Calu3 (cell line): ENCODE data around the gene BGLAP. TPM values are rescaled to one million over a fixed set of nuclear protein-coding genes. Genes with fewer than 3 reads are reported as not detected.
A peak's percentile ranks its signal among the peaks of the same experiment; 100 is the strongest.

ENCODE experiments used
- BruUV-seq: library from RNA; stranded (reverse); fragments of 400-500 nt; replicated peaks from 2 replicates; lab custom pipeline; 2021; lab: Mats Ljungman, UMichigan
- CTCF ChIA-PET: fragments of 300-600 bp; sonication (Branson Sonifier 250); formaldehyde crosslinking; loops from one replicate; lab custom pipeline; 2022; ENCODE audit warnings: antibody characterized with exemption; lab: Charles Lee
- DNase-seq: peaks from one replicate; pipeline ENCODE4 v3.0.0; 2022
- H3K27ac Mint-ChIP-seq: one replicate; pipeline ENCODE4 v1.8.0; 2022; ENCODE audit warnings: mixed read lengths; ENCODE audit not compliant: unreplicated experiment
- H3K27me3 Mint-ChIP-seq: one replicate; pipeline ENCODE4 v1.8.0; 2022; ENCODE audit warnings: mixed read lengths; ENCODE audit not compliant: unreplicated experiment
- H3K36me3 Mint-ChIP-seq: one replicate; pipeline ENCODE4 v1.8.0; 2022; ENCODE audit warnings: mild to moderate bottlenecking, moderate library complexity, mixed read lengths; ENCODE audit not compliant: insufficient read depth, unreplicated experiment
- H3K4me1 Mint-ChIP-seq: one replicate; pipeline ENCODE4 v1.8.0; 2022; ENCODE audit warnings: mild to moderate bottlenecking, low read depth, mixed read lengths; ENCODE audit not compliant: unreplicated experiment
- H3K4me3 Mint-ChIP-seq: one replicate; pipeline ENCODE4 v1.8.0; 2022; ENCODE audit warnings: mild to moderate bottlenecking, low read depth, moderate library complexity, mixed read lengths; ENCODE audit not compliant: unreplicated experiment
- H3K9me3 Mint-ChIP-seq: one replicate; pipeline ENCODE4 v1.8.0; 2022; ENCODE audit warnings: low read depth, mixed read lengths; ENCODE audit not compliant: unreplicated experiment
- CTCF ChIP-seq: fragments of 200-600 bp; IDR thresholded peaks from one replicate; pipeline ENCODE4 v1.8.0; 2022; ENCODE audit warnings: antibody characterized with exemption; ENCODE audit not compliant: unreplicated experiment
- intact Hi-C: fragments of 100-400 bp; cut with micrococcal nuclease; formaldehyde crosslinking; loops from one replicate; pipeline ENCODE4 v1.10.0; 2022; ENCODE audit not compliant: unreplicated experiment
- total RNA-seq: library from RNA; stranded (reverse); gene quantifications from 2 replicates; pipeline ENCODE4 v1.2.3, GENCODE V29; 2022

BGLAP gene
- total RNA-seq, 1 experiment from 2014 or later, result 2.6 TPM

- peaks cover 90% of the 10 kb centered on the region for H3K36me3 Mint-ChIP-seq
- H3K27ac Mint-ChIP-seq, result peak overlapping the region; percentile 15
- CTCF ChIA-PET, result no interaction called here
- DNase-seq, result no peak
- intact Hi-C loops, result no loop called here
- no peak for TF ChIP-seq CTCF
- no peak overlapping the region for H3K4me3 Mint-ChIP-seq
- no peaks in the 10 kb centered on the region for H3K4me1 Mint-ChIP-seq
- no peaks in the 10 kb centered on the region for H3K27me3 Mint-ChIP-seq
- H3K9me3 Mint-ChIP-seq, result no peaks in the 10 kb centered on the region
- no TSS peak for BruUV-seq
Measured at GRCh38 chr1:156260896-156261295, 18.9 kb downstream of the BGLAP start.

- H3K9me3 Mint-ChIP-seq, result no peaks in the 10 kb centered on the region
- H3K4me1 Mint-ChIP-seq, result no peaks in the 10 kb centered on the region
- no peak for DNase-seq
- H3K27me3 Mint-ChIP-seq, result no peaks in the 10 kb centered on the region
- H3K36me3 Mint-ChIP-seq, result peaks cover 88% of the 10 kb centered on the region
- H3K27ac Mint-ChIP-seq, result no peak overlapping the region
- no peak overlapping the region for H3K4me3 Mint-ChIP-seq
- BruUV-seq, result no TSS peak
- CTCF ChIA-PET, result no interaction called here
- intact Hi-C loops, result no loop called here
- no peak for TF ChIP-seq CTCF
Measured at GRCh38 chr1:156262461-156263287, 20.7 kb downstream of the BGLAP start.

GRCh38 chr1:156263288-156263655, 21.3 kb downstream of the BGLAP start:
- CTCF ChIA-PET, result no interaction called here
- no peak overlapping the region for H3K27ac Mint-ChIP-seq

DNA sequence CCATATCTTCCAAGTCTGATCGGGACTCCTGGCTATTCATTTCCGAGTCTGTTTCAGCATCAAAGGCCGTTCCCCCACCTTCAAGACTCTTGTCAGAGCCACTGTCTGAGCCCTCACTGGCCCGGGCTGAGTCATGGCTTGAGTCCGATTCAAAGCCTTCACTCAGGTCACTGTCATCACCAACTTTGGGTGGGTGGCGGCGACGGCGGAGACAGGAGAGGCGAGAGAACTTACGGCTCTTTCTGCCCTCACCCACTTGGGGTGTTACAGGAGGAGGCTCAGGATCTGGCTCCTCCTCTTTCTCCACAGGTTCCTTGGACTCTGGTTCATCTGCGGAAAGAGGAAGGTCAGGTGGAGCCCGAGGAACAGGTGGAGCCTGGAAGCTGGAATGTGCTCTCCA, 24.1 kb downstream of the BGLAP start:
- CTCF ChIA-PET, result no interaction called here
- BruUV-seq, result TSS peak; percentile 62
- peaks cover 87% of the 10 kb centered on the region for H3K36me3 Mint-ChIP-seq
- H3K9me3 Mint-ChIP-seq, result no peaks in the 10 kb centered on the region
- no peak for DNase-seq
- intact Hi-C loops, result no loop called here
- H3K27ac Mint-ChIP-seq, result no peak overlapping the region
- H3K27me3 Mint-ChIP-seq, result no peaks in the 10 kb centered on the region
- no peak for TF ChIP-seq CTCF
- no peaks in the 10 kb centered on the region for H3K4me1 Mint-ChIP-seq
- no peak overlapping the region for H3K4me3 Mint-ChIP-seq

More at GRCh38 chr1:156263288-156263655, 21.3 kb downstream of the BGLAP start:
- no peak for TF ChIP-seq CTCF
- H3K36me3 Mint-ChIP-seq, result peaks cover 84% of the 10 kb centered on the region
- no TSS peak for BruUV-seq
- no peaks in the 10 kb centered on the region for H3K9me3 Mint-ChIP-seq
- intact Hi-C loops, result no loop called here
- H3K4me3 Mint-ChIP-seq, result no peak overlapping the region
- no peaks in the 10 kb centered on the region for H3K27me3 Mint-ChIP-seq
- no peak for DNase-seq
- no peaks in the 10 kb centered on the region for H3K4me1 Mint-ChIP-seq
